GM19397 (cell line): ENCODE measurements around the gene ARPIN.

ENCODE experiments used
- ATAC-seq: cut with Tn5 transposase; IDR thresholded peaks from one replicate; pipeline ENCODE4 v1.9.1; 2021; ENCODE audit warnings: mild to moderate bottlenecking, moderate library complexity; ENCODE audit not compliant: unreplicated experiment

ARPIN gene

DNA sequence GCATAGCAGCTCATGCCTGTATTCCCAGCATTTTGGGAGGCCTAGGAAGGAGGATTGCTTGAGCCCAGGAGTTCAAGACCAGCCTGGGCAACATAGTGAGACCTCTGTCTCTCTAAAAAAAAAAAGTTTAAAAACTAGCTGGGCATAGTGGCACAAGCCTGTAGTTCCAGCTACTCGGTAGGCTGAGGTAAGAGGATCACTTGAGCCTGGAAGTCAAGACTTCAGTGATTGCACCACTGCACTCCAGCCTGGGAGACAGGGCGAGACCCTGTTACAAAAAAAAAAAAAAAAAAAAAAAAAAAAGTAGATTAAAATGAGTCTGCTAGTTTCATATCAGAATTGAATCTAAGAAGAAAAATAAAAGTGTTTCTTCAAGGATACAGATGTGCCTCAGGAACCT lies 65.7 kb downstream of the ARPIN start:
- no peak for ATAC-seq

DNA sequence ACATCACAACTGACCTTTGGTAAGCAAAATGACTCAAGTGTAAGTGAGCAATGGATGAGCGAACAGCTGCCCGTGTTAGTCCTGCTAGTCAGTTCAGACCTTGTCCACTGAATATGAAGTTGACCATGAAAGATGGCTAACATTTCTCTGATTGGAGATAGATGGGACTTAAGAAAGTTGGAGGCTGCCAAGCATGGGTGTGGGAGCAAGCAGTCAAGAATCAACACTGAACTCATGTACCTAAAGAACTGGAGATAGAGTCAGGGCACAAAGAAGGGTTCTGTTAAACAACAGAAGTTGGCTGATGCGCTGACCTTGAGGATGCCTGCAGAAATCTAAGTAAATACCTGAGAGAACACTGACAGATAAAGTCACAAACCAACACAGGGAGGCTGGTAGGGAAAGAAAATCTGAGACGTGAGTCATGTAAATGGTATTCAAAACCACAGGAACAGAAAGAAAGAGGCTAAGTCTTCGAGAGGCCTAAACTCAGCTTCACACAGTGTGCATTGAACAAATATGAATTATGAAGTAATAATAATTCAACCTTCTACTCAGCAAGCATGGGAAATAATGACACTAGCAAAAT lies 67.4 kb downstream of the ARPIN start:
- no peak for ATAC-seq
